HEK293T (cell line): ENCODE data around the gene TMEM150B.

Experiments
- CTCF ChIA-PET: fragments of 350-600 bp; formaldehyde crosslinking; extraction: SDS; loops from one replicate; lab custom pipeline; 2021; ENCODE audit warnings: antibody characterized with exemption, inconsistent platforms; lab: Yijun Ruan, JAX
- POLR2A ChIA-PET: fragments of 350-600 bp; formaldehyde crosslinking; extraction: SDS; loops from one replicate; lab custom pipeline; 2020; ENCODE audit warnings: antibody characterized with exemption, inconsistent platforms; lab: Yijun Ruan, JAX
- DNase-seq: peaks from one replicate; pipeline ENCODE4 v3.0.0; 2012; ENCODE audit warnings: mixed read lengths; ENCODE audit errors: extremely low spot score
- ARNT ChIP-seq: fragments of 450-650 bp; IDR thresholded peaks from 2 replicates; pipeline ENCODE4 v1.6.1; 2017; ENCODE audit warnings: mild to moderate bottlenecking
- BHLHE40 ChIP-seq: fragments of 450-650 bp; IDR thresholded peaks from 2 replicates; pipeline ENCODE4 v1.6.1; 2016; ENCODE audit warnings: mild to moderate bottlenecking, moderate library complexity, borderline replicate concordance
- CTBP1 ChIP-seq: fragments of 450-650 bp; IDR thresholded peaks from 2 replicates; pipeline ENCODE4 v1.6.1; 2016; ENCODE audit warnings: borderline replicate concordance
- ELF4 ChIP-seq: fragments of 450-650 bp; IDR thresholded peaks from 2 replicates; pipeline ENCODE4 v1.6.1; 2017; ENCODE audit warnings: antibody characterized with exemption
- FOXA1 ChIP-seq: fragments of 450-650 bp; IDR thresholded peaks from 2 replicates; pipeline ENCODE4 v1.6.1; 2016; ENCODE audit warnings: mild to moderate bottlenecking
- FOXK2 ChIP-seq: fragments of 450-650 bp; IDR thresholded peaks from 2 replicates; pipeline ENCODE4 v1.6.1; 2016; ENCODE audit warnings: mild to moderate bottlenecking
- FOXM1 ChIP-seq: fragments of 450-650 bp; IDR thresholded peaks from 2 replicates; pipeline ENCODE4 v1.6.1; 2017; ENCODE audit warnings: mild to moderate bottlenecking, borderline replicate concordance
- HDGF ChIP-seq: fragments of 450-650 bp; IDR thresholded peaks from 2 replicates; pipeline ENCODE4 v1.6.1; 2017; ENCODE audit warnings: antibody characterized with exemption, borderline replicate concordance
- L3MBTL2 ChIP-seq: fragments of 450-650 bp; conservative IDR thresholded peaks from 2 replicates; pipeline ENCODE4 v1.6.1; 2016; ENCODE audit warnings: mild to moderate bottlenecking
- LEF1 ChIP-seq: fragments of 450-650 bp; IDR thresholded peaks from 2 replicates; pipeline ENCODE4 v1.6.1; 2017; ENCODE audit warnings: mild to moderate bottlenecking, borderline replicate concordance
- NFRKB ChIP-seq: fragments of 450-650 bp; IDR thresholded peaks from 2 replicates; pipeline ENCODE4 v1.6.1; 2016; ENCODE audit warnings: mild to moderate bottlenecking, moderate library complexity
- SP1 ChIP-seq: fragments of 450-650 bp; IDR thresholded peaks from 2 replicates; pipeline ENCODE4 v1.6.1; 2017
- SUZ12 ChIP-seq: fragments of 450-650 bp; IDR thresholded peaks from 2 replicates; pipeline ENCODE4 v1.6.1; 2016; ENCODE audit warnings: mild to moderate bottlenecking
- TARDBP ChIP-seq: fragments of 450-650 bp; IDR thresholded peaks from 2 replicates; pipeline ENCODE4 v1.6.1; 2016
- ZNF384 ChIP-seq: fragments of 450-650 bp; IDR thresholded peaks from 2 replicates; pipeline ENCODE4 v1.6.1; 2016
- TF ChIP-seq, protein P1 (sequence below): fragments of 450-650 bp; IDR thresholded peaks from 2 replicates; pipeline ENCODE4 v1.6.1; 2016

TMEM150B gene

DNA sequence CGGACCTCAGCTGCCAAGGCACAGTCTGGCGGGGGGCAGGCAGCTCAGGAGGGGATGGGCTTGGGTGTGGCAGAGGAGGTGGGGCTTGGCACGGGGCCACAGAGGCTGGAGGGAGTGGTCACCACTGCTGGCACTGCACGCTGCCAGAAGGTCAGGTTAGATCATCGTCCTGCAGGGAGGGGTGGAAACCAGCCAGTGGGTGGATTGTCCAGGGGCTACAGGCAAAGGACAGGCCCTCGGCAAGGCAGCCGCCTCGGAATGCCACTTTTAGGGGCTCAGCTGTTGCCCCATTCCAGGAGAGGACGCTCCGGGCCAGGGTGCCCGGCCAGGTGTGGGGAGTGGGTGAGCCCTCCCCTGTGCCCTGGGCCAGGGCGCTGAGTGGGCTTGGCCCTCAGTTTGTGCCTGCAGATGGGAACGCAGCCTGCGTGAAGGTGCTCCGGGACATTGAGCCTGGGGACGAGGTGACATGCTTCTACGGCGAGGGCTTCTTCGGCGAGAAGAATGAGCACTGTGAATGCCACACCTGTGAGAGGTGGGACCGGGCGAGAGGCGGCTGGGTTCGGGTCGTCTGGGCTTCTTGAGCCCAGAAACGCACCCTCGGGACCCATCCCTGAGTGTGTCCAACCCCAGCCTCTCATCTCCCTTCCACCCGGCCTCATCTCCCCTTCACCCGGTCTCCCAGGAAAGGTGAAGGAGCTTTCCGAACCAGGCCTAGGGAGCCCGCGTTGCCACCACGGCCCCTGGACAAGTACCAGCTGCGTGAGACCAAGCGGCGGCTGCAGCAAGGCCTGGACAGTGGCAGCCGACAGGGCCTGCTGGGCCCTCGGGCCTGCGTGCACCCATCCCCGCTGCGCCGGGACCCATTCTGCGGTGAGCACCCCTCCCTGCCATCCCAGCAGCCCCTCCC lies 20.9 kb upstream of the TMEM150B start:
- TF ChIP-seq HDGF (no peak), LEF1 (no peak), FOXA1 (no peak), FOXM1 (no peak), ARNT (no peak), ZNF384 (no peak), BHLHE40 (no peak), TARDBP (no peak), L3MBTL2 (no peak), ELF4 (no peak)
- TF ChIP-seq, protein P1, sequence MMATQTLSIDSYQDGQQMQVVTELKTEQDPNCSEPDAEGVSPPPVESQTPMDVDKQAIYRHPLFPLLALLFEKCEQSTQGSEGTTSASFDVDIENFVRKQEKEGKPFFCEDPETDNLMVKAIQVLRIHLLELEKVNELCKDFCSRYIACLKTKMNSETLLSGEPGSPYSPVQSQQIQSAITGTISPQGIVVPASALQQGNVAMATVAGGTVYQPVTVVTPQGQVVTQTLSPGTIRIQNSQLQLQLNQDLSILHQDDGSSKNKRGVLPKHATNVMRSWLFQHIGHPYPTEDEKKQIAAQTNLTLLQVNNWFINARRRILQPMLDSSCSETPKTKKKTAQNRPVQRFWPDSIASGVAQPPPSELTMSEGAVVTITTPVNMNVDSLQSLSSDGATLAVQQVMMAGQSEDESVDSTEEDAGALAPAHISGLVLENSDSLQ: no peak
- ChIA-PET CTCF (no interaction called here), POLR2A (no interaction called here)
- no peak for DNase-seq

- CTCF ChIA-PET: no interaction called here
- no peak for TF ChIP-seq SP1
- TF ChIP-seq ZNF384: no peak
- TF ChIP-seq ARNT: no peak
- TF ChIP-seq FOXK2: no peak
- no peak for TF ChIP-seq HDGF
- TF ChIP-seq NFRKB: no peak
- no peak for TF ChIP-seq TARDBP
- TF ChIP-seq LEF1: no peak
- TF ChIP-seq CTBP1: no peak
- TF ChIP-seq BHLHE40: no peak
- no peak for TF ChIP-seq L3MBTL2
- POLR2A ChIA-PET: no interaction called here
- no peak for DNase-seq
These were observed 20.1 kb upstream of the TMEM150B start for GRCh38 chr19:55345101-55345817.

DNA sequence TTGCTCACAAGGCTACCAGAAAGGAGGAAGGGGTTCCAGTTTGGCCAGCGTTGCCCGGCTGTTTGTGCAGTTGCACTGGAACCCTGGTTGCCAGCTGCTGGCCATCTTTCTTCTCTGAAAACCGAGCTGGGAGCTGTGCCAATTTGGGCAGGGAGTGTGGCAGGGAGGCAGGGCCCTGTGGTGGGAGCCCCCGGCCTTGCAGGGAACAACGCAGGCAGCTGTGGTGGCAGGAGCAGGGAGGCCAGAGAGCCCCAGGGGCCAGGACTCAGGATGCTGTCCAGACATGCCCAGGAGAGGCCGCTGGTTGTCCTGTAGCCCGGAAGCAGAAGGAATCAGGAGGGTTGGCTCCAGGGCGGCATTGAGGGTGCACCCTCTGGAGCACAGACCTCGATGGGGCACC lies 19.3 kb upstream of the TMEM150B start:
- ChIA-PET CTCF (no interaction called here), POLR2A (interaction anchor here (1.3 kb wide), 1 partner anchor 25 kb away, joined by 5 read pairs; no protein-coding TSS in a partner anchor)
- no peak for TF ChIP-seq FOXA1
- no peak for TF ChIP-seq TARDBP
- no peak for TF ChIP-seq FOXM1
- TF ChIP-seq, protein P1: no peak
- TF ChIP-seq ZNF384: no peak
- TF ChIP-seq FOXK2: no peak
- TF ChIP-seq ARNT: no peak
- TF ChIP-seq SP1: no peak
- TF ChIP-seq HDGF: no peak
- no peak for TF ChIP-seq CTBP1
- no peak for TF ChIP-seq NFRKB
- TF ChIP-seq BHLHE40: no peak
- no peak for TF ChIP-seq LEF1
- no peak for TF ChIP-seq SUZ12
- TF ChIP-seq L3MBTL2: no peak
- no peak for TF ChIP-seq ELF4
- no peak for DNase-seq

GRCh38 chr19:55341595-55342531 lies 16.7 kb upstream of the TMEM150B start:
- DNase-seq: no peak
- CTCF ChIA-PET: no interaction called here
- POLR2A ChIA-PET: interaction anchor here (1.4 kb wide), 2 partner anchors 11 to 66 kb away, joined by 4 to 5 read pairs; partner anchors contain the start of gene UBE2S
- TF ChIP-seq BHLHE40 (no peak), CTBP1 (no peak), TARDBP (no peak), ZNF384 (no peak), FOXM1 (no peak), NFRKB (no peak), ARNT (no peak), FOXK2 (no peak), ELF4 (no peak), LEF1 (no peak), FOXA1 (no peak), SP1 (no peak), L3MBTL2 (no peak), SUZ12 (no peak), HDGF (no peak)
- TF ChIP-seq, protein P1: no peak

DNA sequence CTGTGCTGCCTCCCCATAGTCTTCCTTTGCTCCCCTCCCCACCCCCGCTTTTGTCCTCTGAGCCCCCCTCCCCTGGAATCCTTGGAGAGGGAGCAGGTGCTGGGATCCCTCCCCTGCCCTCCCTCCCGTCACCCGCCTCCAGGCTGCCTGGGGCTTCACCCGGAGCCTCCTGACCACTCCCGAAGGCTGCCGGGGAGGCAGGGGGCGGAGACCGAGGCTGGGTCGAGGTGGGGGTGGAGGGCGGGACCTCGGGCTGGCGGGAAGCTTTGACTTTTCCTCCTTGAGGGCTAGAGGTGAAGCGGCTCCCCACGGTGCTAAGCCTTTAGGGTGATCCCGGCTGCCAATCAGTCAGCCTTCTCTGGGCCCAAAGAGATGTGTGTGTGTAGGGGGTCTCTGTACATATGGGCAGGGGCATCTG lies 16.0 kb upstream of the TMEM150B start:
- ChIA-PET CTCF (no interaction called here), POLR2A (interaction anchor here (0.9 to 1.4 kb wide), 3 partner anchors 12 to 67 kb away, joined by 3 to 5 read pairs (median 4); partner anchors contain the start of gene UBE2S)
- no peak for TF ChIP-seq ZNF384
- TF ChIP-seq FOXM1: no peak
- no peak for TF ChIP-seq LEF1
- TF ChIP-seq, protein P1: 0 out of 2 replicates have a peak, but pooled peaks have one; percentile 30
- no peak for TF ChIP-seq NFRKB
- TF ChIP-seq HDGF: no peak
- TF ChIP-seq L3MBTL2: no peak; the same call in 1 of the 2 replicates
- TF ChIP-seq ELF4: no peak
- DNase-seq: peak; percentile 67
